GM19324 (cell line): ENCODE results near the gene GPC1.

Source experiments
- ATAC-seq: cut with Tn5 transposase; IDR thresholded peaks from one replicate; pipeline ENCODE4 v1.9.1; 2021; ENCODE audit warnings: mild to moderate bottlenecking, moderate library complexity; ENCODE audit not compliant: unreplicated experiment, low FRiP score

Gene GPC1

DNA sequence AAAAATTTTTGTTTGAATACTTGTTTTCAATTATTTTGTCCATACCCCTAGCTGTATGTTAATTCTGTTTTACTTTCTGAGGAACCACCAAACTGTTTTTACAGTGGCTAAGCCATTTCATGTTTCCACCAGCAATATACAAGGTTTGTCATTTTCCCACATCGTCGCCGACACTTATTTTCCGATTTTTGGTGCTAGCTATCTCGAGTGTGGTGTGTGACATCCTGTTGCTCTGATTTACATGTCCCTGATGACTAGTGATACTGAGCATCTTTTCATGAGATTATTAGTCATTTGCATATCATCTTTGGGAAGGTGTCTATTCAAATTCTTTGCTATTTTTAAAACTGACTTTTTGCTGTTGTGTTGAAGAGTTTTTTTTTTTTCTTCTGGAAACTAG, 7.2 kb upstream of the GPC1 start:
- ATAC-seq, result no peak

- ATAC-seq, result no peak
Observed at GRCh38 chr2:240429341-240429871, 6.1 kb upstream of the GPC1 start.

DNA sequence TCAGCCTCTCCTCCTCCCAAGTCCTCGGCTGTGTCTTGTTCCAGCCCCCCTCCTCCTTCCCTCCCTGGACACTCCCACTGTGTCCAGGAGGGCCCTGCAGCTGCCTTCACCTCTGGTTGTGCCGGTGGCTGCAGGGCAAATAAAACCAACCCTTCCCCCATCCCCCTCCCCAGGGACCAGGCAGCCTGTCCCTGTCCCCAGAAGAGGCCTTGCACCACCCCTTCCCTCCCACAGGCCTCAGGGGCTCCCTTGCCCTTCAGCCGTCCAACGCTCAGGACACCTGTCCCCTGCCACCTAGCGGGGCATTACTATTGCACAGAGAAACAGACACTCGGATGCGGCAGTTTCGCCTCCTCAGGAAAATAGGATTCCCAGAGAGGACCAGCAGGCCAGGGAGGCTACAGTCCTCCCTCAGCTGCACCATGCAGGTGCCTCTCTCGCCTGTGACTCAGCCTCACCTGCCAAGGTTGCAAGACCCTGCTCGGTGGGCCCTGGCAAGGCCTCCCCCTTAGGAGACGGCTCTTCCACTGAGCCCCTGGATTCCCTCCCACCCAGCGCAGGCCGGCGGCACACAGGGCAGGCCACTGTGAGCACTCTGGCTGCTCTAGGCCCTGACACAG, 5.5 kb upstream of the GPC1 start:
- ATAC-seq, result no peak

DNA sequence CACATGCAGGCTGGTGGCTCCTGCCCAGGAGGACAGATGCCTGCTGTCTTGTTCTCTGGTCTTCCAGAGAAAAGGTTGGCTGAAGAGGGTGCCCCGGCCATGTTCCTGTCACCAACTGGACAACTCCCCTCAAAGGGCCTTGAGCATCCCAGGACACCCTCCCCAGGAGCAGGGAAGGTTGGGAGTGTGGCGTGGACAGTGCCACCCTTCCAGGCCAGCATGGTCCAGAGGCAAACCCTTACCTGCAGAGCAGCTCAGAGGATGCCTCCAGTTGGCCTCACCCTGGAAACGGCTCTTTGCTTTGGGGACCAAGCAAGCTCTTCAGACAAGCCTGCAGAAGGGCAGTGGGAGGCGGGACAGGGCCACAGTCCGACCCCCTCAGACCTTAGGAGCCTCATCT, 4.9 kb upstream of the GPC1 start:
- ATAC-seq, result no peak

DNA sequence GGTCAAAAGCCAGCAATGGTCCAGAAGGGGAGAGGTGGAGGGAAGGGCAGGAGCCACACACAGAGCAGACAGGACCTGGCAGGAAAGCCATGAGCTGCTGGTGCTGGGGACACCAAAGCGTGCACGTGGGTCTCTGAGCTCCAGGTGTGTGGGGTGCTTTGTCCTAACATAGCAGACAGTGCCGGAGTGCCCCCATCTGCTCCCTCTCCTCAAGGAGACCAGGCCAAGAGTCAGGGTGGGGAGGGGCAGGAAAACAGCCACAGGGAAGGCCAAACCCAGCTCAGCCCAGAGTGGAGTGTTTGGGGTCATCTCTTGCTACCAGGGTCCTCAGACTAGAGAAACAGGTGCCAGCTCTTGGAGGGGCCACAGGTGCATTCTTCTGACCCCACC, 4.2 kb upstream of the GPC1 start:
- ATAC-seq, result no peak

GRCh38 chr2:240431661-240432424, 3.6 kb upstream of the GPC1 start:
- no peak for ATAC-seq

DNA sequence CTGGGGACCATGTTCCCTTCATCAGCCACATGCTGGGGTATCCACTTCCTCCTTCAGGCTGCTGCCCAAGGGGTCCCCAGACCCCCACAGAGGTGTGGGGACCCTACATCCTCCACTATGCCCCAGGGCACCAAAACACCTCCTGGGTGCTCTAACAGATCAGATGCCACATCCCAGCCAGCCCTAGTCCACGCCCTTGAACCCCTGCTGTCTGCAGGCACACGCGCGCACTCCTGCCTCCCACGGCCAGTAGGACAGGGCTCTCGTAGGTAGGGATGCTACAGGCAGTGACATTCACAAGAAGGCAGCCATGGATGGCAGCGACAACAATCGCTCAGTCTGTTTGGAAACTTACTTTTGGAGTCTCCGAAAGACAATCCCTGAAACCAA, 3.0 kb upstream of the GPC1 start:
- no peak for ATAC-seq

DNA sequence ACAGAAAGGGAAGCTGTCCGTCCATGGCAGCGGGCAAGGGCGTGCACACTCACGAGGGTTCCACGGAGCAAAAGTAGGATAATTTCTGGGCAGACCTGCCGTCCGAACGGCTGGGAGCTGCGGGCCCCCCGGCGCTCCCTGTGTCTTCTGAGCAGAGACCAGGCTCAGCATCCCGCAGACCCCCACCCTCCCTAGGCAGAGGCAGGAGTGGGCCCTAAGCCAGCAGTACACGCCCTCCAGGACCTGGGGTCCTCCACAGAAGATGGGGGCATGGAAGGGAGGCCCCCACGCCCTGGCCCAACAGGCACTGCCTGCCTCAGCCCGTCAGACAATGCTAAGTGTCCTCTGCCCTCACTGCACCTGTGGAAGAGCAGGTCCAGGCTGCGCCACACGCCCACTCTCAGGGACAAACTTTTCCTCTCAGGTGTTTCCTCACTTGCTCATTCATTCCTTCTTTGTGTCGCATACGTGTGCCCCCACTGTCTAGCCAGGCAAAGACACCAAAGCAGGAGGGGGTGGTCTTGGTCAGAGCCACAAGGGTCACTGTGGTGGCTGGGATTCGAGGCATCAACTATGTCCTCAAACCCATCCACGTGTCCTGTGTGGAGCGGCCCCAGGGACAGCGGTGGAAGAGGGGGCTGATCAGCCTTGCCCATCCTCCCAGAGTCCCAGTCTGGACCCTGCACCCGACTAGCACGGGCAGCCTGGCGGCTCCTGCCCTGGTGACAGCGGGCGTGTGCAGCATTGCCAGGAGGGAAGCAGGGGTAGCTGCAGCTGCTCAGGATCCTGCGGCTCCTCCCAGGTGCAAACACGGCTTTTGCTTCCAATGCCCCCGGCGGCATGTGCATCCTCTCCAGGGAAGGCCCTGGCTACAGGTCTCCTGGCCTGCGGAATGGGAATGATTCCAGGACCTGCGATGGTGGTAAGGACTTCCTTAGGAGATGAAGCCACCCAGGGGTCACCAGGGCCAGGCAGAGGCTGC, 2.4 kb upstream of the GPC1 start:
- ATAC-seq, result no peak

DNA sequence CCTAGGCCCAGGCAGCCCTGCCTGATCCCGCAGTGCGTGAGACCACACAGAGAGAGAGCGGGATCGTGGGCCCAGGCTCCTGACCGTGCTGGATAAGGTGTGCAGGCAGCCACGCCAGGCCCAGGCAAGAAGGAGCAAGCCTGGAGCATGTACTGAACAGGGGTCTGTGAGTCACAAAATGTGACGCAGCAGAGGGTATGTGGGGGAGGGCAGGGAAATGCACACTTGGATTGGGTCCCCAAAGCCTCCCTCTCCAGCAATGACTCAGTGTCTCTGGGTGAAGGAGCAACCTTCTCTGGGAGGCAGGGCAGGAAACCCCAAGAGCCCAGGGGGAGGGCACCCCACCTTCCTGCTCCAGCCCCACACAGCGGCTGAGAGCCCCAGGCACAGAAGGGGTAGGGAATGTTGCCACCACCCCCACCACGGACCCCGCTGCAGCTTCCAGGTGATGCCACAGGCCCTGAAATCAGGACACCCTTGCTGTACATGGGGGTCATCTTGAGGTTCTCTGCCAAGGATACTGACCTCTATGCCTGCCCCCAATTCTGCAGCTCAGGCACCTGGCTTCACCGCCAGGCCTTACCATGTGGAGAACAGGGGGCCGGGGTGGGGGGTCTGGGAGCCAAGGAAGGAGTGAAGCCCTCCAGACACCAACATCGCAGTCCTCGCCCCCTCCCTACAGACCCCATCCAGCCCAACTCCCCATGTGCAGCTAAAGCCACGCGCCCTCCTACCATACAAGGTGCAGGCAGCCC, 1.3 kb upstream of the GPC1 start:
- ATAC-seq, result no peak

- peak; percentile 48 for ATAC-seq
Observed at GRCh38 chr2:240434728-240435456, 571 bp upstream of the GPC1 start.

GRCh38 chr2:240435948-240436682, 652 bp downstream of the GPC1 start:
- ATAC-seq, result peak; percentile 25

- no peak for ATAC-seq
Observed at GRCh38 chr2:240436683-240437550, 1.5 kb downstream of the GPC1 start.

DNA sequence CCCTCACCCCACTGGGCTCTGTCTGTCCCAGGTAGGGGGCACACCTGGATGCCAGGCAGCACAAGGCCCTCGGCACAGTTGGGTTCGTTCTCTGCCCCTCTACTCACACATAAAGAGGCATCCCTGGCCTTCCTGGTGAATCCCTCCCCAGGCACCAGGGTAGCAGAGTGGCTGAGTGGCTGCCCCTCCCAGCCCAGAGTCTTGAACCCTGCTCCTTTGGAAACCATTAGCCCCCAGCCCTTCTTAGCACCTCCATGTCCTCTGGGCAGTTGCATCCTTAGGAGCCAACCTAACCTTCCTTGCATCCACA, 2.0 kb downstream of the GPC1 start:
- ATAC-seq, result no peak

DNA sequence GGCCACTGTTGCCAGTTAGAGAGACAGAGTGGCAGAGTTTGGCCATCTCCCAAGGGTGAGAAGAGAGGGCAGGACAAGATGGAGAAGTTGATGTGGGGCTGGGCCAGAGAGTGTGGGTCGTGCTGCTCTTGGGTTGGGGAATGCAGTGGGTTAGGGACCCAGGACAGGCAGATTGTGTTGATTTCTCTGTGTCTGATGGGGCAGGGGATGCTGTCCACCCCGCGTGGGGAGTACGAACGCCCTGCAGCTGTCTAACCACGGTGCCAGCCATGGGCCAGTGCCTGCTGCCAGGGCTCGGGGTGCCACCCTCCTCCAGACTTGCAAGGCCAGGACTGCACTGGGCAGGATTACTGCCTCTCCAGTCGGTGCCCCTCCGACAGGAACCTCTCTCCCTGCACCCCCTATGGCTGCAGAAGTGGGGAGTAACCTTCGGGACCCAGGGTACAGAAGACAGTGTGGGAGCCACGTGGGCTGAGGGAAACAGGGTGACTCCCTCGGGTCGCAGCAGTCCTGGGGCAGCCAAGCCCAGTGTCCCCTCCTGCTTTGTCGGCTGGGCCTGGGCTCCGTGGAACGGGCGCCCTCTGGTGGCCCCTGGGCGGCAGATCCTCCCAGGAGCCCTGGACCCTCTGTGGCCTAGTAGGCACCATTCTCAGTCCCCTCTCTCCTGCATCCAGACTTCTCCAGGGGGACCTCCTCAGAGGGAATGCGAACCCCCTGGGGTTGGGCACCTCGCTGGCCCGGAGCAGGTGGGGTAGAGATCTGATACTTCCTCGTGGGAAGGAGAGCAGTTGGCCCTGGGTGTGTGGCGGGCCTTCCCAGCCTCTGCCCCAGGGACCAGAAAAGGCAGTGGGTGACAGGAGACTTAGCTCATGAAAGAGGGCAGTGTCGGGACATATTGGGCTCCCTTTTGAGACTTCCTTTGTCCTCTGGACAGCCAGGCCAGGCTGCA, 2.7 kb downstream of the GPC1 start:
- ATAC-seq, result no peak

GRCh38 chr2:240438810-240439697, 3.6 kb downstream of the GPC1 start:
- no peak for ATAC-seq

GRCh38 chr2:240439698-240440151, 4.3 kb downstream of the GPC1 start:
- ATAC-seq, result no peak
